GM20000 (cell line): ENCODE measurements around the gene TNFSF11.

Experiments
- DNase-seq: peaks from one replicate; pipeline ENCODE4 v3.0.0; 2012; ENCODE audit warnings: low spot score
- CTCF ChIP-seq: IDR thresholded peaks from 2 replicates; pipeline ENCODE4 v1.5.1; 2012; ENCODE audit warnings: mild to moderate bottlenecking, control low read depth; ENCODE audit errors: extremely low read depth, missing control alignments

Gene TNFSF11

DNA sequence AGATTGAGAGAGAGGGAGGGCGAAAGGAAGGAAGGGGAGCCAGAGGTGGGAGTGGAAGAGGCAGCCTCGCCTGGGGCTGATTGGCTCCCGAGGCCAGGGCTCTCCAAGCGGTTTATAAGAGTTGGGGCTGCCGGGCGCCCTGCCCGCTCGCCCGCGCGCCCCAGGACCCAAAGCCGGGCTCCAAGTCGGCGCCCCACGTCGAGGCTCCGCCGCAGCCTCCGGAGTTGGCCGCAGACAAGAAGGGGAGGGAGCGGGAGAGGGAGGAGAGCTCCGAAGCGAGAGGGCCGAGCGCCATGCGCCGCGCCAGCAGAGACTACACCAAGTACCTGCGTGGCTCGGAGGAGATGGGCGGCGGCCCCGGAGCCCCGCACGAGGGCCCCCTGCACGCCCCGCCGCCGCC lies at the start of gene TNFSF11:
Gene TNFSF11, plus strand, starts transcription at position 142 of the 400 bp plus-strand sequence. Its CDS starts 152 bp downstream, at position 294.
- TF ChIP-seq CTCF, result no peak
- DNase-seq, result peak; percentile 72

DNA sequence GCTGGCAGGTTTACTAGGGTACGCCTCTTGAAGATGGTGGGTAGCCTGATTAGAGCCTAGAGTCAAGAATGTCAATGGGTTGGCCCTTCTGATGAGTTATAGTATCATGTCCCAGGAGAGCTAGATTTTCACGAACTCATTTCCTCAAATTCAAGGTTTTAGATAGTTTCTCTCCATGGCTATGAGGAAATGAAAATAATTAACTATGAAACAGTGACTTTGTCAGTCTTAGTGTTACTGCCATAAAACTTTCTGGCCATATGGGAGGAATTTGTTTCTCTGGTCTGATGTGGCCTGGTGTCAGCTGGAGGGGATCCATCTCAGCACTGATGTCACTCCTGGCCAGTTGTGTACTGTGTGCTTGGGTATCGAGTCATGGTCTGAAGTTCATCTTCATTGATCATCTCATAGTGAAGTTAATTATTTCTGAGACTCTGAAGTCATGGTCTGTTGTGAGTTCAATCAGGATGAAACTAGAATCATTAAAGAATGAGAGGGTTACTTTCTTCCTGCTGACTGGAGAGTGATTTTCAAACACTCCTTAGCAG lies 49.4 kb upstream of the TNFSF11 start:
- no peak for DNase-seq
- no peak for TF ChIP-seq CTCF

DNA sequence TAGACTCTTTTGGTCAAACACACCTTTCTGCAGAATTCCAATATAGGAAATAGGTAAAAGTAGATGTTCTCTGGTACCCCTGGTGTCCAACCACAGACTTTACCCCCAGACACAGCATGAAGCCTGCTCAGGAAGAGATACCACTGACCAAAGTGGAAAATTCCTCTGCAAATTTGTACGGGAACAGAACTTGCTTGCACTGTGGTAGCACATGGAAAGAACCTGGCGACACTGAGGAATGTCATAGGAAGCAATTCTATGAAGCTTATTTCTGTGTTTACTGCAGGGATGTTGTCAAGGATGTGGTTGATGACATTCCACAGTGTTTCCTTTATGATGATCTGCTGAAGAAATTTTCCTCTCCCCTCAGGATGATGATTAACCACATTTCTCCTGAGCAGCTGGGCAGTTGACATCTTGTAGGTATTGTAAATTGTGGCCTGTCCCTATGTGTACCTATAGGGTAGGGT lies 48.9 kb upstream of the TNFSF11 start:
- TF ChIP-seq CTCF, result no peak

GRCh38 chr13:42526276-42526675 lies 47.7 kb upstream of the TNFSF11 start:
- DNase-seq, result no peak
- TF ChIP-seq CTCF, result no peak

More for the DNA sequence above, 48.9 kb upstream of the TNFSF11 start:
- DNase-seq, result no peak

- TF ChIP-seq CTCF, result no peak
- no peak for DNase-seq
These were observed 47.1 kb upstream of the TNFSF11 start for GRCh38 chr13:42526804-42527203.

DNA sequence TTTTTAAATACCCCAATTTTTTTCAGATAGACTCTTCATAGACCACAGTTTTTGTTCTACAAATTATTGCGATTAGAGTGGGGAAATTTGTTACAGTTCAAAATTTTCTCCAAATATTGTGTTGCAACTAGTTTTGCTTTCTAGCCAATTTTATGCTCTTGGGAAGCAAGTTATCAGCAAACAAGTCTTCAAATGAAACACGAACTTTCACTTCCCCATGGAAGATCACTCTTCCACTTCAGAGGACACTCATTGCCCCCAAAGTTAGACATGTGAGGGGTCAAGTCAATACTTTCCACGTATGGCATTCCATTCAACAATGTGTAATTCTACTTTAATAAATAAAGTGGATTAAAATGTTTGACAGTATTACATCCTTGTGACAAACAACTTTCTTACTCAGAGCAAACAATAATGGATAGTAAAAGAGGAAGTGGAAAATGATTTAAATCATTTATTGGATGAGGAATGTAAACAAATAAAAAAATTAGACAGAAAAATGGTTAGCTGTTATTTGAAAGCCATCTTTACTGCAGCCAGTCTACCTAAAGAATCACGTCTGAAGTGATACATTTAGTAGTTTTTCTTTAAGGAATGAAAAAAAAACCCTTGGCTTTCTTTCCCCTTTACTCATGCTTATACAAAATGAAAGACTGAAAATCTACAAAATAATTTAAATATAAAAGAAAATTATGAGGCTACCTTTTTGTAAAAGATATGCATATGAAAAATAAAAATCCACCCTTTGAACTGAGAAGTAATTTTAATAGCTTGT lies 41.2 kb upstream of the TNFSF11 start:
- no peak for DNase-seq
- TF ChIP-seq CTCF, result no peak

GRCh38 chr13:42533336-42533591 lies 40.7 kb upstream of the TNFSF11 start:
- TF ChIP-seq CTCF, result no peak
- no peak for DNase-seq
